ENCODE results near the gene RNGTT. TPM values are rescaled to one million over a fixed set of nuclear protein-coding genes. Genes with fewer than 3 reads are reported as not detected.

Gene RNGTT
- total RNA-seq, 1 donor from 2014 or later: 14.6 TPM

- peaks cover 19% of the 10 kb centered on the region for H3K9me3 Mint-ChIP-seq (ENCODE audit: unreplicated experiment)
- H3K4me3 Mint-ChIP-seq (ENCODE audit: unreplicated experiment): peak overlapping the region; percentile 43
- peaks cover 3% of the 10 kb centered on the region for H3K27me3 Mint-ChIP-seq (ENCODE audit: unreplicated experiment)
- TF ChIP-seq, protein P1, sequence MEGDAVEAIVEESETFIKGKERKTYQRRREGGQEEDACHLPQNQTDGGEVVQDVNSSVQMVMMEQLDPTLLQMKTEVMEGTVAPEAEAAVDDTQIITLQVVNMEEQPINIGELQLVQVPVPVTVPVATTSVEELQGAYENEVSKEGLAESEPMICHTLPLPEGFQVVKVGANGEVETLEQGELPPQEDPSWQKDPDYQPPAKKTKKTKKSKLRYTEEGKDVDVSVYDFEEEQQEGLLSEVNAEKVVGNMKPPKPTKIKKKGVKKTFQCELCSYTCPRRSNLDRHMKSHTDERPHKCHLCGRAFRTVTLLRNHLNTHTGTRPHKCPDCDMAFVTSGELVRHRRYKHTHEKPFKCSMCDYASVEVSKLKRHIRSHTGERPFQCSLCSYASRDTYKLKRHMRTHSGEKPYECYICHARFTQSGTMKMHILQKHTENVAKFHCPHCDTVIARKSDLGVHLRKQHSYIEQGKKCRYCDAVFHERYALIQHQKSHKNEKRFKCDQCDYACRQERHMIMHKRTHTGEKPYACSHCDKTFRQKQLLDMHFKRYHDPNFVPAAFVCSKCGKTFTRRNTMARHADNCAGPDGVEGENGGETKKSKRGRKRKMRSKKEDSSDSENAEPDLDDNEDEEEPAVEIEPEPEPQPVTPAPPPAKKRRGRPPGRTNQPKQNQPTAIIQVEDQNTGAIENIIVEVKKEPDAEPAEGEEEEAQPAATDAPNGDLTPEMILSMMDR (IDR thresholded peaks at IDR 0.05; ENCODE audit: unreplicated experiment): no peak
- no peak overlapping the region for H3K27ac Mint-ChIP-seq (ENCODE audit: unreplicated experiment)
- H3K4me1 Mint-ChIP-seq (ENCODE audit: unreplicated experiment): peaks cover 34% of the 10 kb centered on the region
- peaks cover 17% of the 10 kb centered on the region for H3K36me3 Mint-ChIP-seq (ENCODE audit: low read depth, unreplicated experiment)
- no peak for DNase-seq (ENCODE audit: low spot score)
Observed at GRCh38 chr6:88565836-88566235, 397.6 kb downstream of the RNGTT start.

DNA sequence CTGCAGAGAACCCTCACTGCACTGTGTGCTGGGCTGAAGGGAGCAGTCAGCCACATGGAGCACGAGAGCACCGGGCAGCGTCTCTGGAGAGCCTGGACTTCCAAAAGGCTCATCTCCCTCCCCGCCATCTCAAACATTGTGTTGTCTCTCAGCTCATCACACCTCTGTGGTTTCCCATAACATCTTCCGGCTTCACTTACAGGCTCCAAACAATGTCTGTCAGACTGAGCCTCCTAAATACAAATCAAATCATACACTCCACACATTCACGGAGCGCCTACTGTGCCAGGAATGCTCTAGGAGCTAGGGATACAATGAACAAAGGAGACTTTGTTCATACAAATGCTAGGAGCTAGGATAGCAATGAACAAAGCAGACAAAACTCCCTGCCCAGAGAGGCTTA is 398.0 kb downstream of the RNGTT start:
- peaks cover 3% of the 10 kb centered on the region for H3K27me3 Mint-ChIP-seq (ENCODE audit: unreplicated experiment)
- DNase-seq (ENCODE audit: low spot score): no peak
- TF ChIP-seq, protein P1 (IDR thresholded peaks at IDR 0.05; ENCODE audit: unreplicated experiment): no peak
- H3K27ac Mint-ChIP-seq (ENCODE audit: unreplicated experiment): peak overlapping the region; percentile 5
- no peak overlapping the region for H3K4me3 Mint-ChIP-seq (ENCODE audit: unreplicated experiment)
- peaks cover 13% of the 10 kb centered on the region for H3K36me3 Mint-ChIP-seq (ENCODE audit: low read depth, unreplicated experiment)
- H3K9me3 Mint-ChIP-seq (ENCODE audit: unreplicated experiment): peaks cover 15% of the 10 kb centered on the region
- peaks cover 37% of the 10 kb centered on the region for H3K4me1 Mint-ChIP-seq (ENCODE audit: unreplicated experiment)

- peaks cover 3% of the 10 kb centered on the region for H3K27me3 Mint-ChIP-seq (ENCODE audit: unreplicated experiment)
- H3K36me3 Mint-ChIP-seq (ENCODE audit: low read depth, unreplicated experiment): peaks cover 6% of the 10 kb centered on the region
- H3K27ac Mint-ChIP-seq (ENCODE audit: unreplicated experiment): no peak overlapping the region
- H3K4me3 Mint-ChIP-seq (ENCODE audit: unreplicated experiment): no peak overlapping the region
- no peak for DNase-seq (ENCODE audit: low spot score)
- peaks cover 5% of the 10 kb centered on the region for H3K9me3 Mint-ChIP-seq (ENCODE audit: unreplicated experiment)
- peaks cover 40% of the 10 kb centered on the region for H3K4me1 Mint-ChIP-seq (ENCODE audit: unreplicated experiment)
- TF ChIP-seq, protein P1 (IDR thresholded peaks at IDR 0.05; ENCODE audit: unreplicated experiment): no peak
Observed at GRCh38 chr6:88563277-88563625, 400.2 kb downstream of the RNGTT start.

DNA sequence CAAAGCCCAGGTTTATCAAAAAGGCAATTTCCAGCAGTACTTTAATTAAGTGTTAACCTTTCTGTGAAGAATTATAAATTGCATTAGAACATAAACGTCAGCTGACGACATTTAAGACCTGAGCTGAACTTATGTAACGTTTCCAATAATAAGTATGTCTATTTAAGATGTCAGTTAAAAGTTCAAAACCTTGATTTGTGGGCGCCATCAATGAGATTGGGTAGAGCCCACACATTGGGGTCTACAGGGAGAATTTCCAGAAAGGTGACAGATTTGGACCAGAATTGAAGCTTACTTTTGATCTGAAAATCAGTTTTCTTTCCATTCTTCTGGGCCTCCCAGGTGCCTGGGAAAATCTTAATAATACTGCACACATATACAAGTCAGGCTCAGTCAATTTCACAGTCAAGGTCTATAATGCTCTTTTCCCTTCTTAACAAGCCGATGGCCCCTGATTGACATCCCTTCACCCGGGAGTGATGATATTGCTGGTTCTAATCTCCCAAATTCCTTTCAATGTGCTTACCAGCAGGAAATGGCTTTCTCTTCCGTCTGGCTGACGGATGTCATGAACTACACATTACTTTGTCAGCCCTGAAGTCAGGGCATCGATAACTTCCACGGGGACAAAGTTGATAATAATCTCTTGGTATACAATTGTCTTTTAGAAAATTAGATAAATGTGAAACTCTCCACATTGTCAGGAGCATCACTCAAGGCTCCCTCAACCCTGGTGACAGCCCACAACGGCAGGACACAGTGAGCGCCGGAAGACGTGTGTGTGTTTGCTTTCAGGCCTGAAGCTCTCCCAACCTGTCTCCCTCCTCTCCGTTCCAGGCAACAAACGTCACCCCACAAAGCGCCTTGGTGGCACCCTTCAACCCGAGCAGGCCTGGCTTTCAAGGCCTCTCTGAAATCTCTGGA is 400.8 kb downstream of the RNGTT start:
- DNase-seq (ENCODE audit: low spot score): no peak
- Mint-ChIP-seq H3K36me3 (ENCODE audit: low read depth, unreplicated experiment) (peaks cover 6% of the 10 kb centered on the region), H3K9me3 (ENCODE audit: unreplicated experiment) (peaks cover 5% of the 10 kb centered on the region), H3K27ac (ENCODE audit: unreplicated experiment) (peak overlapping the region; percentile 83), H3K4me1 (ENCODE audit: unreplicated experiment) (peaks cover 40% of the 10 kb centered on the region), H3K27me3 (ENCODE audit: unreplicated experiment) (peaks cover 3% of the 10 kb centered on the region), H3K4me3 (ENCODE audit: unreplicated experiment) (no peak overlapping the region)
- TF ChIP-seq, protein P1 (IDR thresholded peaks at IDR 0.05; ENCODE audit: unreplicated experiment): no peak

GRCh38 chr6:88561954-88562315 is 401.5 kb downstream of the RNGTT start:
- TF ChIP-seq, protein P1 (IDR thresholded peaks at IDR 0.05; ENCODE audit: unreplicated experiment): no peak
- Mint-ChIP-seq H3K9me3 (ENCODE audit: unreplicated experiment) (peaks cover 5% of the 10 kb centered on the region), H3K27ac (ENCODE audit: unreplicated experiment) (peak overlapping the region; percentile 54), H3K36me3 (ENCODE audit: low read depth, unreplicated experiment) (peaks cover 6% of the 10 kb centered on the region), H3K27me3 (ENCODE audit: unreplicated experiment) (peaks cover 3% of the 10 kb centered on the region), H3K4me1 (ENCODE audit: unreplicated experiment) (peaks cover 34% of the 10 kb centered on the region), H3K4me3 (ENCODE audit: unreplicated experiment) (no peak overlapping the region)
- DNase-seq (ENCODE audit: low spot score): no peak

All from endothelial cell (in vitro differentiated cells).